Stomach (tissue), 4 donors: ENCODE results near the gene TAL2.

ENCODE experiments used
- POLR2A ChIP-seq, 4 donors: fragments of 450-650 bp; IDR thresholded peaks; one replicate each; pipeline ENCODE4 v1.6.1; 2016; ENCODE audit warnings: antibody characterized with exemption in 4 of 4, control low read depth in 2 of 4, mild to moderate bottlenecking in 1 of 4, moderate library complexity in 1 of 4
- TF ChIP-seq, protein P1 (sequence below), 7 experiments: fragments of 450-650 bp in 4 of 7; fragments of 200-600 bp in 3 of 7; sonication (generic) in 3 of 7; IDR thresholded peaks; one replicate each; pipeline ENCODE4 v1.5.1; 2016 to 2019; ENCODE audit warnings: antibody characterized with exemption in 7 of 7, control low read depth in 2 of 7, mild to moderate bottlenecking in 1 of 7

- TF ChIP-seq, protein P1, sequence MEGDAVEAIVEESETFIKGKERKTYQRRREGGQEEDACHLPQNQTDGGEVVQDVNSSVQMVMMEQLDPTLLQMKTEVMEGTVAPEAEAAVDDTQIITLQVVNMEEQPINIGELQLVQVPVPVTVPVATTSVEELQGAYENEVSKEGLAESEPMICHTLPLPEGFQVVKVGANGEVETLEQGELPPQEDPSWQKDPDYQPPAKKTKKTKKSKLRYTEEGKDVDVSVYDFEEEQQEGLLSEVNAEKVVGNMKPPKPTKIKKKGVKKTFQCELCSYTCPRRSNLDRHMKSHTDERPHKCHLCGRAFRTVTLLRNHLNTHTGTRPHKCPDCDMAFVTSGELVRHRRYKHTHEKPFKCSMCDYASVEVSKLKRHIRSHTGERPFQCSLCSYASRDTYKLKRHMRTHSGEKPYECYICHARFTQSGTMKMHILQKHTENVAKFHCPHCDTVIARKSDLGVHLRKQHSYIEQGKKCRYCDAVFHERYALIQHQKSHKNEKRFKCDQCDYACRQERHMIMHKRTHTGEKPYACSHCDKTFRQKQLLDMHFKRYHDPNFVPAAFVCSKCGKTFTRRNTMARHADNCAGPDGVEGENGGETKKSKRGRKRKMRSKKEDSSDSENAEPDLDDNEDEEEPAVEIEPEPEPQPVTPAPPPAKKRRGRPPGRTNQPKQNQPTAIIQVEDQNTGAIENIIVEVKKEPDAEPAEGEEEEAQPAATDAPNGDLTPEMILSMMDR (IDR thresholded peaks at IDR 0.05): no peak
- TF ChIP-seq POLR2A (IDR thresholded peaks at IDR 0.05): no peak
These were observed 22.3 kb upstream of the TAL2 start for GRCh38 chr9:105639936-105640335.
